HEK293 (cell line): ENCODE data around the gene UNC13A.

ENCODE experiments used
- BCL11B ChIP-seq: fragments of 450-650 bp; formaldehyde crosslinking; IDR thresholded peaks from 2 replicates; pipeline ENCODE4 v1.5.1; 2016; ENCODE audit warnings: low read depth, missing biosample characterization, missing genetic modification characterization
- GLIS2 ChIP-seq: fragments of 450-650 bp; formaldehyde crosslinking; IDR thresholded peaks from 2 replicates; pipeline ENCODE4 v1.5.1; 2016; ENCODE audit warnings: missing biosample characterization, missing genetic modification characterization
- HIC1 ChIP-seq: fragments of 450-650 bp; formaldehyde crosslinking; IDR thresholded peaks from 2 replicates; pipeline ENCODE4 v1.5.1; 2016; ENCODE audit warnings: missing biosample characterization, missing genetic modification characterization
- IKZF3 ChIP-seq: fragments of 450-650 bp; IDR thresholded peaks from 2 replicates; pipeline ENCODE4 v1.5.0; 2018; ENCODE audit warnings: missing biosample characterization, mild to moderate bottlenecking, missing genetic modification characterization, moderate library complexity
- MYNN ChIP-seq: fragments of 450-650 bp; formaldehyde crosslinking; IDR thresholded peaks from 2 replicates; pipeline ENCODE4 v1.5.1; 2016; ENCODE audit warnings: missing biosample characterization, missing genetic modification characterization, borderline replicate concordance
- PRDM4 ChIP-seq: fragments of 450-650 bp; formaldehyde crosslinking; IDR thresholded peaks from 2 replicates; pipeline ENCODE4 v1.5.1; 2017; ENCODE audit warnings: missing biosample characterization, missing genetic modification characterization
- SCRT2 ChIP-seq: fragments of 450-650 bp; formaldehyde crosslinking; IDR thresholded peaks from 2 replicates; pipeline ENCODE4 v1.5.1; 2016; ENCODE audit warnings: missing biosample characterization, missing genetic modification characterization
- SP2 ChIP-seq: fragments of 450-650 bp; formaldehyde crosslinking; IDR thresholded peaks from 2 replicates; pipeline ENCODE4 v1.5.1; 2016; ENCODE audit warnings: missing biosample characterization, missing genetic modification characterization
- SP3 ChIP-seq: fragments of 450-650 bp; formaldehyde crosslinking; IDR thresholded peaks from 2 replicates; pipeline ENCODE4 v1.5.1; 2016; ENCODE audit warnings: missing biosample characterization, missing genetic modification characterization
- TCF7L2 ChIP-seq: IDR thresholded peaks from 2 replicates; pipeline ENCODE4 v1.6.1; 2011; ENCODE audit warnings: low read depth, mild to moderate bottlenecking, inconsistent platforms, low read length, moderate library complexity, borderline replicate concordance
- YY2 ChIP-seq: fragments of 450-650 bp; formaldehyde crosslinking; IDR thresholded peaks from 2 replicates; pipeline ENCODE4 v1.5.1; 2016; ENCODE audit warnings: missing biosample characterization, missing genetic modification characterization
- ZBTB44 ChIP-seq: fragments of 450-650 bp; IDR thresholded peaks from 2 replicates; pipeline ENCODE4 v1.5.1; 2018; ENCODE audit warnings: missing biosample characterization, mild to moderate bottlenecking, missing genetic modification characterization
- ZBTB48 ChIP-seq: fragments of 450-650 bp; formaldehyde crosslinking; IDR thresholded peaks from 2 replicates; pipeline ENCODE4 v1.5.1; 2016; ENCODE audit warnings: missing biosample characterization, missing genetic modification characterization
- ZBTB8A ChIP-seq: fragments of 450-650 bp; formaldehyde crosslinking; IDR thresholded peaks from 2 replicates; pipeline ENCODE4 v1.5.1; 2016; ENCODE audit warnings: missing biosample characterization, missing genetic modification characterization
- ZFHX2 ChIP-seq: fragments of 450-650 bp; formaldehyde crosslinking; conservative IDR thresholded peaks from 2 replicates; pipeline ENCODE4 v1.5.1; 2016; ENCODE audit warnings: missing biosample characterization, missing genetic modification characterization
- ZIC2 ChIP-seq: fragments of 450-650 bp; formaldehyde crosslinking; IDR thresholded peaks from 2 replicates; pipeline ENCODE4 v1.5.1; 2016; ENCODE audit warnings: missing biosample characterization, missing genetic modification characterization
- ZNF121 ChIP-seq: fragments of 450-650 bp; formaldehyde crosslinking; IDR thresholded peaks from 2 replicates; pipeline ENCODE4 v1.5.1; 2016; ENCODE audit warnings: missing biosample characterization, missing genetic modification characterization
- ZNF155 ChIP-seq: fragments of 450-650 bp; formaldehyde crosslinking; IDR thresholded peaks from 2 replicates; pipeline ENCODE4 v1.5.1; 2016; ENCODE audit warnings: missing biosample characterization, missing genetic modification characterization
- ZNF157 ChIP-seq: fragments of 450-650 bp; formaldehyde crosslinking; IDR thresholded peaks from 2 replicates; pipeline ENCODE4 v1.5.1; 2016; ENCODE audit warnings: missing biosample characterization, missing genetic modification characterization
- ZNF184 ChIP-seq: fragments of 450-650 bp; IDR thresholded peaks from 2 replicates; pipeline ENCODE4 v1.5.1; 2018; ENCODE audit warnings: missing biosample characterization, mild to moderate bottlenecking, missing genetic modification characterization
- ZNF202 ChIP-seq: fragments of 450-650 bp; formaldehyde crosslinking; IDR thresholded peaks from 2 replicates; pipeline ENCODE4 v1.5.1; 2016; ENCODE audit warnings: missing biosample characterization, missing genetic modification characterization, borderline replicate concordance
- ZNF239 ChIP-seq: fragments of 450-650 bp; formaldehyde crosslinking; IDR thresholded peaks from 2 replicates; pipeline ENCODE4 v1.5.1; 2016; ENCODE audit warnings: missing biosample characterization, missing genetic modification characterization
- ZNF280D ChIP-seq: fragments of 450-650 bp; formaldehyde crosslinking; IDR thresholded peaks from 2 replicates; pipeline ENCODE4 v1.5.1; 2016; ENCODE audit warnings: missing biosample characterization, missing genetic modification characterization
- ZNF292 ChIP-seq: fragments of 450-650 bp; formaldehyde crosslinking; IDR thresholded peaks from 2 replicates; pipeline ENCODE4 v1.5.1; 2016; ENCODE audit warnings: low read depth, missing biosample characterization, missing genetic modification characterization, borderline replicate concordance
- ZNF488 ChIP-seq: fragments of 450-650 bp; formaldehyde crosslinking; IDR thresholded peaks from 2 replicates; pipeline ENCODE4 v1.5.1; 2016; ENCODE audit warnings: missing biosample characterization, missing genetic modification characterization
- ZNF555 ChIP-seq: fragments of 450-650 bp; formaldehyde crosslinking; conservative IDR thresholded peaks from 2 replicates; pipeline ENCODE4 v1.5.1; 2017; ENCODE audit warnings: missing biosample characterization, mild to moderate bottlenecking, missing genetic modification characterization, inconsistent platforms
- ZNF585B ChIP-seq: fragments of 450-650 bp; formaldehyde crosslinking; IDR thresholded peaks from 2 replicates; pipeline ENCODE4 v1.5.1; 2016; ENCODE audit warnings: missing biosample characterization, missing genetic modification characterization
- ZNF596 ChIP-seq: fragments of 450-650 bp; IDR thresholded peaks from 2 replicates; pipeline ENCODE4 v1.5.0; 2018; ENCODE audit warnings: missing biosample characterization, mild to moderate bottlenecking, missing genetic modification characterization, moderate library complexity
- ZNF624 ChIP-seq: fragments of 450-650 bp; formaldehyde crosslinking; IDR thresholded peaks from 2 replicates; pipeline ENCODE4 v1.5.1; 2017; ENCODE audit warnings: missing biosample characterization, missing genetic modification characterization
- ZNF654 ChIP-seq: fragments of 450-650 bp; formaldehyde crosslinking; IDR thresholded peaks from 2 replicates; pipeline ENCODE4 v1.5.1; 2016; ENCODE audit warnings: low read depth, missing biosample characterization, missing genetic modification characterization
- ZNF660 ChIP-seq: fragments of 450-650 bp; IDR thresholded peaks from 2 replicates; pipeline ENCODE4 v1.5.1; 2018; ENCODE audit warnings: missing biosample characterization, mild to moderate bottlenecking, missing genetic modification characterization

UNC13A gene

GRCh38 chr19:17579661-17580244 lies 108.4 kb downstream of the UNC13A start (continued):
- TF ChIP-seq PRDM4 (tag by site-specific recombination): no peak
- TF ChIP-seq IKZF3 (tag by site-specific recombination): no peak
- TF ChIP-seq ZNF184 (tag by site-specific recombination): no peak
- TF ChIP-seq YY2 (tag by site-specific recombination): no peak
- TF ChIP-seq ZNF292 (tag by site-specific recombination): no peak
- TF ChIP-seq ZNF121 (tag by site-specific recombination): no peak
- TF ChIP-seq ZNF280D (tag by site-specific recombination): no peak
- no peak for TF ChIP-seq ZNF555 (tag by site-specific recombination)
- TF ChIP-seq ZNF202 (tag by site-specific recombination): no peak
- no peak for TF ChIP-seq BCL11B (tag by site-specific recombination)
- no peak for TF ChIP-seq ZNF155 (tag by site-specific recombination)
- TF ChIP-seq SP2 (tag by site-specific recombination): peak; percentile 74
- TF ChIP-seq GLIS2 (tag by site-specific recombination): no peak; the same call in 1 of the 2 replicates
- TF ChIP-seq ZNF585B (tag by site-specific recombination): no peak
- no peak for TF ChIP-seq ZNF488
- TF ChIP-seq MYNN (tag by site-specific recombination): no peak
- TF ChIP-seq ZFHX2 (tag by site-specific recombination): peak; percentile 32
- TF ChIP-seq ZIC2: no peak; the same call in 1 of the 2 replicates
- TF ChIP-seq ZNF654 (tag by site-specific recombination): no peak
- TF ChIP-seq ZNF596 (tag by site-specific recombination): no peak
- no peak for TF ChIP-seq ZNF660 (tag by site-specific recombination)
- no peak for TF ChIP-seq HIC1 (tag by site-specific recombination)
- TF ChIP-seq ZBTB44 (tag by site-specific recombination): no peak
- no peak for TF ChIP-seq ZNF624 (tag by site-specific recombination)
- no peak for TF ChIP-seq TCF7L2
- TF ChIP-seq ZBTB8A (tag by site-specific recombination): peak; percentile 70
- no peak for TF ChIP-seq ZNF239 (tag by site-specific recombination)
- TF ChIP-seq ZBTB48 (tag by site-specific recombination): peak; percentile 83
- TF ChIP-seq ZNF157: no peak
- no peak for TF ChIP-seq SCRT2 (tag by site-specific recombination)
- peak; percentile 80 for TF ChIP-seq SP3 (tag by site-specific recombination)
